NCI-H2196 (cell line): ENCODE results near the gene CAMK2D.
"Not testable (repeated sequence)": the region's sequence is repeated elsewhere in the genome, so short reads cannot be mapped to it uniquely, and the experiment has no call there.

Source experiments
- DNase-seq: peaks from one replicate; lab custom pipeline; 2025; ENCODE audit not compliant: unreplicated experiment; lab: John Stamatoyannopoulos, UW

The CAMK2D gene

GRCh38 chr4:113733685-113734084 lies 27.9 kb downstream of the CAMK2D start:
- no peak for DNase-seq

DNA sequence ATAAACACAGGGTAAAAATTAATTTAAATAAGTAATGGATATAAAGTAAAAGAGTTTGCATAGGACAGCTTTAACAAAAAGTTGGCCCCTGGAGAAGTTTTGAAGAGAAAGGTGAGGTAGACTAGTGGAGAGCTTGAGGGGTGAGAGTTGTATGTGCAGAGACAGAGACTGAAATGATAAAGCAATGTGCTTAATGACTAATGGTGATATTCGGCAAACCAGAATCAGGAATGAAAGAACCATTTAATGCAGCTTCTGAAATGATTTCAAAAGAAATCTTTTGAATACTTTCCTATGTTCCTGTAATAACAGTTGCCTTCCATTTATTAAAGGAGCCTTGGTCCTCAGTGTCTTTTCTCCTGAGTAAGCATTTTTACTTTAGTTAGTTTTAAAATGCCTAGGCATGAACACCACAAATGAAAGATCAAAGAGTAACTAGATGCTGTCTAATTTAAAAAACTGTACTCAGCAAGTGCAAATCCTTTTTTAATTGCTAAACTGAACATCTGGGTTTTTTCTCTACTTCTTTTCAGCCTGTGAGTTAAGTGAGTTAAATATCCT lies 28.5 kb downstream of the CAMK2D start:
- DNase-seq = no peak

GRCh38 chr4:113730467-113731216 lies 30.9 kb downstream of the CAMK2D start:
- DNase-seq = no peak

DNA sequence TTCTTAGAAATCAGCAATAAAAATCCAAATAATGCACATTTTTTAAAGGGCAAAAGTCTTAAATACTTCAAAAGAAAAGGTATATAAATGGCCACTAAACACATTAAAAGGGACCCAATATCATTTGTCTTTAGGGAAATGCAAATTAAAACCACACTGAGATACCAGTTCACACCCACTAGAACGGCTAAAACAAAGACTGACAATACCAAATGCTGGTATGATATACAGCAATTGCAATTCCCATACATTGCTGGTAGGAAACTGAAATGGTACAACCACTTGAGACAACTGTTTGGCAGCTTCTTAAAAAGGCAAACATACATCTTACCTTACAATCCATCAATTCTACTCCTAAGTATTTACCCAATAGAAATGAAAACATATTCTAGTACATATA lies 33.7 kb downstream of the CAMK2D start:
- DNase-seq = no peak

DNA sequence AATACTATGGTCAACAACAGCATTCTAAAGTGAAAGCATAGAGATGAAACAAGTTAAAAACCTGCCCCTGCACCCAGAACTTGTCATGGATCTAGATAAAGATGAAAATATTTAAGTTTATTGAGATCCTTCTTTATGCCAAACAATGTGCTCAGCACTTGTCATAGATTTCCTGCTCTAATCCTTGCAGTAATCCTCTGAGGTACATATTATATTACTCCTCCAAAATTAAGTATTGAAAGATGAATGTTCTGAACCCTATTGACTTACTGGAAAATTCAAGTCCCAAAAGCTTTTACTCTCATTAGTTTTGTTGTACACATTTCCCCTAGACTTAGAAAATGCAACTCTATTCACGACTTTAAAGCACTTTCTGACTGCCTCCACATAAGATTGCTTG lies 35.6 kb downstream of the CAMK2D start:
- DNase-seq = no peak

- DNase-seq = no peak
Observed at GRCh38 chr4:113718252-113718651, 43.3 kb downstream of the CAMK2D start.

GRCh38 chr4:113711883-113712662 lies 49.5 kb downstream of the CAMK2D start:
- DNase-seq = no peak

DNA sequence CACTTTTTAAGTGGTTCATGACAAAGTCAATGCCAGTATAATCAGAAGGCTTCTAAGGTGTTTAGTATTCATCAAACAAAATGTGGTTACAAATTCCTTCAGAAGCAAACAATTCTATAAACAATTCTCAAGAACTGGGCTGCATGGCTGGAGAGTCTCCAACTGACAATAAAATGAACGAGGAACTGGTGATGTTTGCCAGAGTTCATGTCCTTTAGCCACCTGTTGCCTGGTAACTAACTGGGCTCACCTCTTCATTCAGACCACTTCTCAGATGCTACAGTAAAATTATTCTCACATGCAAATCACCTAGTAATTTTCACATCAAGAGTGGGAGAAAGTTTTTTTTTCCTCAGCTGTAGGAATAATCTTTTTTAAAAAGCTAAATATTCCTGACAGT lies 53.3 kb downstream of the CAMK2D start:
- DNase-seq = peak; percentile 40

DNA sequence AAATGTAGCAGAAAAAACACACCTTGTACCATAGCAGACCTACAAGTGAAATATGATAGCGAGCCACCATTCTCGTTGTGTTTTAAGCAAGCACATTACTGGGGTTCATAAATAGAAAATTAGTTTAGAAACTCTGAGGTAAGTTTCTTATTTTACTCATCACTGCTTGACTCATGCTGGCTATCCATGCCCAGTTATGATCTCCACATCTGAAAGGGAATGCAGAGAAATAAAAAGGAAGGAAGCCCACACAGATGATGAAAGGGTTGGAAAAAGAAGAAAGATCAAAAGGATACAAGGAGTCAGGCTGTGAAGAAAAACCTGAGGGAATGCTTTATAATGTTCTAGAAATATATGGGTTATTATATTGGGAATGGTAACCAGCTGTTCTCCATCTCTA lies 54.5 kb downstream of the CAMK2D start:
- no peak for DNase-seq

- DNase-seq = not testable (repeated sequence)
Observed at GRCh38 chr4:113705097-113705496, 56.4 kb downstream of the CAMK2D start.

GRCh38 chr4:113702596-113702995 lies 58.9 kb downstream of the CAMK2D start:
- not testable (repeated sequence) for DNase-seq

DNA sequence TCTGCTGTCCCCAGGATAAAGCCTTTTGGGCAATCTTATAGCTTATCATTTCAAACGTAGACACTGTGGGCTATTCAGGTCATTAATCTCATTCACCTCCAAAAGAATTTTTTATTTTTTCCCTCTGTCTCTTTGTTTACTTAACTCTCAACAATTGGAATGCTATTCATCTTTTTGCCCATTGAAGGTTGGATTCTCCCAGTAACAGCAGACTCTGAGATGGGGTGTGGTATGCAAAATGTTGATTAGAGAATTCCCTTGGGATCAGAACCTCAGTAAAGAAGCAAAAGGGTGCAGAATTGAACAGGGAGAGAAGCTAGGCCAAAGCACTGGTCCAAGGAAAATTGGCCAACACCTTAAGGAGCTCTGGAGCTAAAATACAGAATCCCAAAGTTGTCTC lies 60.4 kb downstream of the CAMK2D start:
- DNase-seq = no peak

DNA sequence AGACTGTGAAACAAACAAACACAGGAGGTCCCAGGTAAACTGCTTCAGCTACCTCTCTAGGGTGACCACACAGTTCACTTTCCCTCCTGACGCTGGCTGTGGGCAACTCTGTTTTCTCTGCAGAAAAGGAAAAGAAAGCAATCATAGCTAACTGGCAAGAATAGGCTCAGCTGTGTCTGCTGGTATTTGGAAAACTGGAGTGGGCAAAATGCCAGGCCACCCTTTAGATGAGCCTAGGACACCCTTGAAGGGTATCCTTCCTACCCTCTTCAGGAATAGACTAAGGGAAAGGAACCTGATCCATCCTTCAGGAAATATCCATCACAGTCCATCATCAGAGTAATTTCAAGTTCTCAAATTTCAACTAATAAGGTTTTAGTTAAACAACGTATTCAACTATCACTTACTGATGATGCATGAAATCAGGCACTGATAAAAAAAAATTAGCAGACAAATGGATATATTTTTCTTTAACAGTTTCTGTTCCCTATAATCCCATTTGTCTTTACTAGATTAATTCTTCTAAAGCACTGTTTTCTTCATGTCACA lies 60.9 kb downstream of the CAMK2D start:
- no peak for DNase-seq

GRCh38 chr4:113699772-113700171 lies 61.8 kb downstream of the CAMK2D start:
- DNase-seq = no peak

GRCh38 chr4:113697429-113697828 lies 64.1 kb downstream of the CAMK2D start:
- DNase-seq = no peak

DNA sequence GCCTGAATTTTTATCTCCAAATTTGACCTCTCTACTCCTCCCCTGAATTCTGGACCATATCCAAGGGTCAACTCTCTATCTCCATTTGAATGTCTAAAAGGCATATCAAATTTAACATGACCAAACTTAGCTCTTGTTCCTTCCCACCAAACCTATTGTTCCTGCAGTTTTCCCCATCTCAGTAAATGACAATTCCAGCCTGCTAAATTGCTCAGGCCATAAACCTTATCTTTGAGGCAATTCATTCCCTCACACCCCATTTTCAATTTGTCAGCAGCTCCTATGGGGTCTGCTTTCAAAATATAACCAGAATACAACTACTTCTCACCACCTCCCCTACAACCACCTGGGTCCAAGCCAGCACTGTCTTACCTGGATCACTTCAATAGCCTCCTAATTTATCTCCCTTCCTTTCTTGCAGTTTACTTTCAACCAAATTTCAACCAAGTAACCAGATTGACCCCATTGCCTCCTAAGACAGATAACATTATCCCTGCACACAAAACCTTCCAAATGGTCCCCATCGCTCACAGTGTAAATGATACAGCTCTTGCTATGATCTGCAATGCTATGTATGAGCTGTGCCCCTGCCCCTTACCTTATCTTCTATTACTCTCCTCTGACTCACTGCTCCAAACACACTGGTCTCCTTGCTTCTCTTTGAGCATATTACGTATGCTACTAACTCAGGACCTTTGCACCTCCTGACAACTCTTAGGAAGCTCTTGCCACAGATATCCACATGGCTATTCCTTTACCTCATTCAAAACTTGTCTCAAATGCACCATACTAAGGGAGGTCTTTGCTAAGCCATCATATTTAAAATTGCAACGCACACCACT lies 66.0 kb downstream of the CAMK2D start:
- DNase-seq = no peak

- DNase-seq = no peak
Observed at GRCh38 chr4:113694008-113694407, 67.5 kb downstream of the CAMK2D start.

DNA sequence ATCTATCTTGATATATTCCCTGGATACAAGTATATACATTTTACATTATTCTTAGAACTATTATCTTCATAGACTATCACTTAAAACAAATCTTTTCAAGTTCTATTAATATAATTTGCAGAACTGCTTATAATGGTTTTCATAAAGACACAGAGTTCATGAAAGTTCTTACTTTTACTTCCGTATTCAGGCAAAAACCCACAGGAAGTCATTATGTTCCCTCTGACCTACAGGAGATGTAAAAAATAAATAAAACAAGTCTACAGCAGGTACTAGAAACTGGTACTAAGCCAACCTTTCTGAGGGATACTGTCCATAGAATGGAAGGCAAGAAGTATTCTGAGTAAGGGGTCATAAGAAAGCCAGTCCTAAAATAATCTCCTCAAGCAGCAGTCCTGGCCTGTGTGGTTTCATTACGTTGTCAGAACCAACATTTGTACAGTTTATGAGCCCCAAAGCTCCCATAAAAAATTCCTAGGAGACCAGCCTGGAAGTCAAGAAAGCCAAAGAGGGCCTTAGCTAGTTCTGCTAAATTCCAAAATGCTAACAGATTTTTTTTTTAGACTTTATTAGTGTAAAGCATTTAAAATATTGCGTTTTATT lies 68.6 kb downstream of the CAMK2D start:
- DNase-seq = no peak

DNA sequence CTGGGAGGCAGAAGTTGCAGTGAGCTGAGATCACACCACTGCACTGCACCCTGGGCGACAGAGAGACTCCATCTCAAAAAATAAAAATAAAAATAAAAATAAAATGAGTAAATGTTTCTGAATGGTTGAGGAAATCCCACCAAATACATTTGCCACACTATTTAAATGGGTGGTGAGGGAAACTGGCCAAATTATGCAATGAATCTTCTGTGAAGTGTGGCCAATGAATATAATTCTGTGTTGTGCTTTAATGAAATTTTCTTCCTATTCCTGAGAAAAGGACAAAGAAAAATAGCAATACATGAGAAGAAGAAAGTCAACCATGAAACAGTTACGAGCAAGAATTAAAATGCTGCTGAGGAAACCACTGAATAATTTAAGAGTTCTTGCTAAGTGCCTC lies 69.9 kb downstream of the CAMK2D start:
- no peak for DNase-seq

DNA sequence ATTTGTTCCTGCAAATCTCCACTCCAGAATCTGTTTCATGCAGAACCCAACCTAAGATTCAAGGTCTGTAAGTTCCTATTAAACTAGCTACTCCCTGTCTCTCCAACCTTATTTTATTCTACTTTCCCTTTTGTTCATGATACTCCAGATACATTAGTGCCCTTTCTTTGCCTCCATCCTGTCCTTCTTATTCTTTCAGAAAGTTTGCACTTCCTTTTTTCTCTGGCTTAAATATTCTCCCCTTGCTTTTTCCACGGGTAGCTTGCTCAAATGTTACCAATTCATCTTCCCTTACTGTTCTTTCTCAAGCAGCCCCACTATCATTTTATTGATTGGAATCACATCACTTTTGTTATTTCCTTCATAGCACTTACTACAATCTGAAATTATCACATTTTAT lies 72.1 kb downstream of the CAMK2D start:
- no peak for DNase-seq
